T-helper 1 cell treated with Interleukin-12 subunit alpha and Interleukin-12 subunit beta and Interleukin-4 antibody, amounts not matched to agents 30 μg/mL and 1 μg/mL, for 36 hours (primary cell): ENCODE measurements around the gene RNF39.

ENCODE experiments used
- H3K27ac Mint-ChIP-seq: one replicate; pipeline ENCODE4 v1.8.0; 2021; ENCODE audit warnings: mild to moderate bottlenecking, mixed read lengths
- H3K27me3 Mint-ChIP-seq: one replicate; pipeline ENCODE4 v1.8.0; 2021; ENCODE audit warnings: low read depth, mixed read lengths
- H3K36me3 Mint-ChIP-seq: one replicate; pipeline ENCODE4 v1.8.0; 2021; ENCODE audit warnings: low read depth, mixed read lengths
- H3K4me1 Mint-ChIP-seq: one replicate; pipeline ENCODE4 v1.8.0; 2021; ENCODE audit warnings: low read depth, mixed read lengths
- H3K4me3 Mint-ChIP-seq: one replicate; pipeline ENCODE4 v1.8.0; 2021; ENCODE audit warnings: mild to moderate bottlenecking, moderate library complexity, mixed read lengths
- H3K9me3 Mint-ChIP-seq: one replicate; pipeline ENCODE4 v1.8.0; 2021; ENCODE audit warnings: mixed read lengths

Gene RNF39

GRCh38 chr6:30022189-30022588, 53.4 kb downstream of the RNF39 start:
- Mint-ChIP-seq H3K36me3 (no peaks in the 10 kb centered on the region), H3K4me3 (no peak overlapping the region), H3K4me1 (no peaks in the 10 kb centered on the region), H3K27ac (no peak overlapping the region), H3K9me3 (no peaks in the 10 kb centered on the region), H3K27me3 (no peaks in the 10 kb centered on the region)

DNA sequence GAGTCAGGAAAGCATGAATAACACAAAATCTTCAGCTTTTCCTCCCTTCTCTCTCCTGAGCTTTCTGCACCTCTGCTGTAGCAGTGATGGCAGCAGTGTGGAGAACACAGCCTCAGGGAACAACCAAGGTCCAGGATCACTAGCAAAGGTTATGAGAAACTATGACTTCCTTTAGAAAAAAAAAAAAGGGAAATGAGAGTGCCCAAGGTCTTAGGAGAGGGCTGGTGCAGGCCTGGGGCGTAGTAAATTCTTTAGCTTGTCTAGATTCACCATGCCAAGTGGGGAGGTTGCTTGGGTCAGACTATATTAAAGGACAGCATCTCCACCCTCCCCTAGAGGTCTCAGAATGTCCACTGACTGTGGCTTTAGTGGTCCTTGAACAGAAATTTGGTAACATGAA, 54.9 kb downstream of the RNF39 start:
- H3K4me1 Mint-ChIP-seq, result no peaks in the 10 kb centered on the region
- no peak overlapping the region for H3K4me3 Mint-ChIP-seq
- H3K36me3 Mint-ChIP-seq, result no peaks in the 10 kb centered on the region
- no peaks in the 10 kb centered on the region for H3K9me3 Mint-ChIP-seq
- H3K27me3 Mint-ChIP-seq, result no peaks in the 10 kb centered on the region
- no peak overlapping the region for H3K27ac Mint-ChIP-seq
